Esophagus mucosa (tissue), 1 donor: ENCODE data around the gene MPP7. TPM values are rescaled to one million over a fixed set of nuclear protein-coding genes. Genes with fewer than 3 reads are reported as not detected.

ENCODE experiments used
- ATAC-seq: fragments of 200-7000 bp; cut with Tn5 transposase; one replicate; pipeline ENCODE4 v1.9.1; 2020
- total RNA-seq: library from RNA; stranded (reverse); gene quantifications from one replicate; pipeline ENCODE4 v1.2.4, GENCODE V29; 2023
- donor health status: DM: yes; HTN: yes; CAD: no.

The MPP7 gene
- total RNA-seq, 1 donor from 2014 or later: 53.6 TPM

DNA sequence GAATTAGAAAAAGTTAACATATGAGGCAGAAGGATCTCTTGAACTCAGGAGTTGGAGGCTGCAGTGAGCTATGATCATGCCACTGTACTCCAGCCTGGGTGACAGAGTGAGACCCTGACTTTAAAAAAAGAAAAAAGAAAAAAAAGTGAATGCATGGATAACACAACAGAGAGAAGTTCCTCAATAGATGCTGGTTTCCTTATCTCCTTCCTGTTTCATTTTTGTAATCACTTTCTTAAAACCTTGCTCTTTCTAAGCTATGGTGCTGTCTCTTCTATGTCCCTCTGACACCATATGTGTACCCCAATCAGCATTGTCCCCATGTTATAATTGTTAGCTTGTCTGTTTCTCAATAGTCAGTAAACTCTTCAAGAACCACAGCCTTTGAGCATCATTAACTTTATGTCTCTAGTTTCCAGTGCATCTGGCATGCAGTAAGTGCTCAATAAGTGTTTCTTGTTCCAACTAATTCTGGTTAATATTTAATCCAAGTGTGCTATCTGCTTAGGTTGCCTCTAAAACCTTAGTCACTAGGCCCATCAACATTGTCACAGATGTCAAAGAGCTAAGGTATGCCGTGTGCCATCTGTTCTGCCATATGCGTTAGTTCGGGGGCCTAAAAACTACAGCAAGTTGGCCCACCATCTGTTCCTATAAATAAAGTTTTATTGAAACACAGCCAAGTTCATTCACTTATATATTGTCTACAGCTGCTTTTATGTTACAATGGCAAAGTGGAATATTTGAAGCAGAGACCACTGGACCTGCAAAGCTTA is 36.2 kb downstream of the MPP7 start:
- no peak for ATAC-seq

DNA sequence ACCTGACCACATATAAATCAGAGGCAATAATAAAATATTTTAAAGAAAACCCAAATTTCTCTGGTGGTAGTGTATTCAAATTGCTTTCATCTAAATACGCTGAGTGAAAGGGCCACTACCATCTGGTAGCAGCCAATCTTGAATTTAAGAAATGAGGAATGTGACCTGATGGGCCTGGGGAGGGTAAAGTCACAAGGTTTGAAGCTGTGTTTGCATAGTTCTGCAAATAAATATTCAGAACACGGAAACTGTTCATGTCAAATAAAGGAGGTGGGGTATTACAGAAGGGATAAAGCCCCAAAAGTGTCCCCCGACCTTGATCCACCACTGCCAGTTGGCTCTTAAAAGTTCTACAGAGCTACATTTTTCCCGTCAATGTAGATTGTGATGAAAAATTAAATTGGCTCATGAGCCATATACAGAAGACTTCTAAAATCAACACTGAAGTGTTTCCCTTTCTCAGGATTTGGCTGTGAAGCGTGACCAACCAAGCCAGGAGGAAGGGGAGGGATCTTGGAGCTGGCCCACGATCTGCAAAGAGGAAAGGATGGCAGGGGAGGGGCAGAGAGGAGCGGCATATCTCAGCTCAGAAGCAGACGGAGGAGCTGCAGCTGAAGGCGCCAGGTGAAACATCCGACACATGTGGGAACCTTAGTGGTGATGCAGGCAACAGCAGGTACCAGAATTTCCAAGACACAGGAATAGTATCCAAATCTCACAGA is 39.6 kb downstream of the MPP7 start:
- peak; percentile 68 for ATAC-seq

DNA sequence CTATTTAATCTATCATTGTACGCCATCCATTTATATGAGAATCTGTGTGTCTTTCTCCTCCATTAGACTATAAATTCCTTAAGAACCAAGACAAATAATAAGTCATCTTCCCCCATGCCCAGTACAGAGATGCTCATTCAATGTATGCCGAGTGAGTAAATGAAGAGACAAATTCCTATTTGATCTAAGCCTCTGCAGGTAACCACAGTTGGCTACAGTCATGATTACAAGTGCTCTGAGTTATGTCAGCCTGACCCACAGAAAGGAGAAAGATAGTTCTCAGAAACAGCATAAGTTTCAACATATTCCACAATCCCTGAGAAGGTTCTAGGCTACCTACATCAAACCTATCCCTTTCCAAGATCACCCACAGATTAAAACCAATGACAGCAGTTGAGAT is 46.1 kb downstream of the MPP7 start:
- ATAC-seq: peak; percentile 49

GRCh38 chr10:28254290-28254985 is 48.4 kb downstream of the MPP7 start:
- ATAC-seq: peak; percentile 77

GRCh38 chr10:28253169-28253785 is 49.6 kb downstream of the MPP7 start:
- peak; percentile 64 for ATAC-seq

Other genes with a start within 250 kb of the MPP7 start
- gene WAC, start 230.1 kb upstream of the MPP7 start, total RNA-seq: 62.8 TPM